HL-60/S4 (cell line): Measurements from ENCODE around the gene PER3.

Experiments used
- in situ Hi-C: fragments of 300-500 bp; cut with MboI; formaldehyde crosslinking; loops from 2 replicates; pipeline ENCODE4 v1.14.3; 2022; ENCODE audit warnings: low sequenced_read_pairs

PER3 gene

GRCh38 chr1:7831458-7831857, 47.4 kb downstream of the PER3 start:
- in situ Hi-C loops, result no loop called here

DNA sequence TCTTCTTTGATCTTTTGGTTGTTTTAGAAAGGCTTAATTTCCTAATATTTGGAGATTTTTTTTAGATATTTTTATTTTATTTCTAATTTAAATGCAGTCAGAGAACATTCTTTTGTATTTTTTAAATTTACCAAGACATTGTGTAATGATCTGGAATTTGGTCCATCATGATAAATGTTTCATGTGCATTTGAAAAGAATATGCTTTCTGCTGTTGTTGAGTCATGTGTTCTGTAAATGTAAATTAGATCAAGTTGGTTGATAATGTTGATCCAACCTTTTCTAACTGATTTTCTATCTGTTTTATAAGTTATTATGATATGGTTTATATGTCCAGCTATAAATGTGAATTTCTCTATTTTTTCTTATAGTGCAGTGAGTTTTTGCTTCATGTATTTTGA, 48.9 kb downstream of the PER3 start:
- in situ Hi-C loops, result no loop called here

- in situ Hi-C loops, result no loop called here
Observed at GRCh38 chr1:7838714-7839113, 54.6 kb downstream of the PER3 start.

DNA sequence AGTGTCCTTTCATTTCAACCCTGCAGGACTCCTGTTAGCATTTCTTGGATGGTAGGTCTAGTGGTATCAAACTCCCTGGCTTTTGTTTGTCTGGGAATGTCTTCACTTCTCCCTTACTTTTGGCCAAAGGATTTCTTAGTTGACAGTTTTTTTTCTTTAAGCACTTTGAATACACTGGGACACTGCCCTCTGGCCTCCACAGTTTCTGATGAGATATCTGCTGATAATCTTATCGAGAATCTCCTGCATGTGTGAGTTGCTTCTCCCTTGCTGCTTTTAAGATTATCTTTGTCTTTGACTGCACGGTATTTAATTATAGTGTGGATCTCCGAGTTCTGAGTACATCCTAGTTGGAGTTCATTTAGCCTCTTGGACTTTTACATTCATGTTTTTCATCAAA, 55.4 kb downstream of the PER3 start:
- in situ Hi-C loops, result no loop called here

- in situ Hi-C loops, result no loop called here
Observed at GRCh38 chr1:7842517-7842916, 58.4 kb downstream of the PER3 start.

- in situ Hi-C loops, result no loop called here
Observed at GRCh38 chr1:7845761-7846160, 61.7 kb downstream of the PER3 start.

DNA sequence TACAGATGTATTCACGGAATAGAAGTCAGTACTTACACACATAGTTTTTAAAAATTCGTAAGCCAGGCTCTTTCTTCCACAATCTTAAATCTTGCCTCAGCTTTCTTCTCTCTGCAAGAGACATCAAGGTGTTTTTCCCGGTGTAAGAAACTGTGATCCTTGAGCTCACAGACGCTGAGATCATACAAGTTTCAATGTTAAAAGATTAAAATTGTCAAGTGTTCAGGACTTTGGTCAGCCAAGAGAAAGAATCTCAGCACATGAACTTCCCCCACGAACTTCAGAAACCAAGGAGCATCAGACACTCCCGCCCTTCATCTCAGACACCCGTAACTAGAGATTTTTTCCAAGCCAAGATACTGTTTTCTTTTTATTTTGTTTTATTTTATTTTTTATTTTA, 62.6 kb downstream of the PER3 start:
- in situ Hi-C loops, result no loop called here

DNA sequence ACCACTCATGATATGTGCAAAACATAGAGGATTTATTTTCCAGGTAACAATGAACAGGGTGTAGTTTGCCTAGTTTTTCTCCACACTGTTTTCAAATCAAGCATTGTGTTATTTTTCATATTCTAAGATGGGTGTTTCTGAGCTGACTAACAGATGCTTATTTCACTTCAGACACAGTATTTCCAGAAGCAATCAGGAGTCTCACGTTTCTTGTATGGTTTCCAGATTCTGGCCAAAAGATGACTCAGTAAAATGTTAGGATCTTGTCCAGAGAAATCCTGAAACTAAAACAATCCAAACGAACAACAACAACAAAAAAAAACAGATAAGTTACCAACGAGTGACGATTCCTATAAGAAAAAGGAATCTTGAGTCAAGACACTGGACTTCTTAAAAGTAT, 63.5 kb downstream of the PER3 start:
- in situ Hi-C loops, result no loop called here

- in situ Hi-C loops, result no loop called here
Observed at GRCh38 chr1:7850786-7851185, 66.7 kb downstream of the PER3 start.

DNA sequence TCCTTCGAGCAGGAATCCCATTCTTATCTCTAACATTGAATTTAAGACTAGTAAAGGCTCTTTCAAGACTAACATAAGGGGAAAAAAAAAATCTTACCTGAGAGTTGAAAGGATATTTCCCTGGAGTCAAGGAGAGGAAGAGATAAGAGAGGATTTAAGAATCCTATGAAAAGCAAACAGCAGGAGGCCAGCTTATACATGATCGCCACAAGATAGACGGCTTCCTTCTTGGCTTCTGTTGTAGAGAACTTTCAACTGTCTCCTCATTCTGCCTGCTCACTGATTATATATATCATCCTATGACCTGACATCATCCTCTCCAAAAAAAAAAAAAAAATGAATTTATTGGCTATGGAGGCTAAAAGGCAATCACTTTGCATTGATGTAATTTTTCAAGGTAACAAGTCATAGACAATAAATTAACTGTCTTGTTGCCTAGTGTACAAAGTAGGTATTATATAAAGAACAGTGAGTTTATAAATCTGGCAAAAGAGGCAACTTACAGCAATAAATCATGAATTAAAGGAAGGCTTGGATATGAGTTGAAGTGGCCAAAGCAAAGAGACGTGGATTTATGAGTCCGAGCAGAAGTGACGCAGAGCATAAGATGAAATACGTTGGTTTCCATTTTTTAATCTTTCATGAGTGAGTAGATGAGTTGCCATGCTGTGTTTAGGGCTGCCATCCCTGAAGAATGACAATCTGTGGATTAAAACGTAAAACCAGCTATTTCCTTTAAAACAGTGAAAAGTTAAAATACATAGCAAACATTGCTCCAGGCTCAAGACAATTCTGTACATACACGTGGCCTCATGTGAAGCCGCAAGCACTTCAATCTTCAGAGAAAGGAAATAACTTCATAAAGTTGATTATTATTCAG, 69.0 kb downstream of the PER3 start, which contains the start of gene UTS2:
TSS of gene UTS2 (minus strand) at position 262 of the 880 bp plus-strand sequence. CDS start at position 200, 62 bp downstream.
- in situ Hi-C loops, result no loop called here

- in situ Hi-C loops, result no loop called here
Observed at GRCh38 chr1:7853684-7854026, 69.6 kb downstream of the PER3 start.

GRCh38 chr1:7856345-7856744, 72.3 kb downstream of the PER3 start:
- in situ Hi-C loops, result no loop called here

DNA sequence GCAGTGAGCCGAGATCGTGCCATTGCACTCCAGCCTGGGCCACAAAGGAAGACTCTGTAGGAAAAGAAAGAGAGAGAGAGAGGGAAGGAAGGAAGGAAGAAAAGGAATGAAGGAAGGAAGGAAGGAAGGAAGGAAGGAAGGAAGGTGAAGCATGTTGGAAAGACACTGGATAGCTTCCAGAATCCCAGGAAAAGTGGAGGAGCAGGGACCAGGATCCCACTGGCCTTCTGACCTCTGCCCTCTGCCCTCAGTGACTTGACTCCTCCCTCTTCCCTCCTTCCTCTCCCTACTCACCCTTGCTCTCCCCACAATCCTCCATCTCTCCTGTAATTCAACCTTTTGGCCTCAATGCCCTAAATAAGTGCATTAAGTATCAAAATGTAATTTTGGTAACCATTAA, 72.9 kb downstream of the PER3 start:
- in situ Hi-C loops, result no loop called here

DNA sequence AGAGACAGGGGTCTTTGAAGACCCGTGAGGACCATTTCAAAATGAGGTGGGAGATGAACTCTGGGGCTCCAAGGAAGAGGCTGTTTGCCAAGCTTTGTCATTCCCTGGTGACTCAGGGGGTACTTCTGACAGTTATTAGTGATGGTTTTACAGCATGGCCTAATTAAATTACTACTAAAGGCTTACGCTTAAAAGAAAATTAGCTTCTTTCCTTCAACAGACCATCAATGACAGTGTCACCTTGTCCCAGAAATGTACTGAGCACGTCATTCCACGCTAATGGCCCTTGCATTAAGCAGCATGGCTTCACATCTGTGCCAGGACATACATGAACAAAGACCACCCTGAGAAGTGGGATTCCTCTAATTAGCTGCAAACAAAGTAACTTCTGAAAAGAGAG, 73.9 kb downstream of the PER3 start:
- in situ Hi-C loops, result no loop called here

GRCh38 chr1:7859406-7859805, 75.3 kb downstream of the PER3 start:
- in situ Hi-C loops, result no loop called here

GRCh38 chr1:7860130-7860529, 76.0 kb downstream of the PER3 start:
- in situ Hi-C loops, result no loop called here

DNA sequence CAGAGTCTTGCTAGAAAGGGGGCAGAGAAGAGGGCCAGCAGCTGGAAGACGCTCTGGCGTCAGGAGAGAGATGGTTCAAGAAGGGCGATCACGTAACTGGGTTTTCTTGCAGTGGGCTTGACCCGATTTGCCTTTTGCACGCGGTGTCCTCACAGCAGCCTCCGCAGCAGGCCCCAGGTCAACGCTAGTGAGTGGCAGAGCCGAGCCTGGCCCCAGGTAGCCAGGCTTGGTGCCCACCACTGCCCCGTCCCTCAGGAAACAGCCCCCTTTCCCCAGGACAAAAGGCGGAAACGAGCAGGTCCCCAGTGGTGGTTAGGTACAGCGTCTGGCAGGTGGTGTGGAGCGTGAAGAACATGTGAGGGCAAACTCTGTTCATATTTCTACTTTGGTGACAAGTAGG, 77.4 kb downstream of the PER3 start:
- in situ Hi-C loops, result no loop called here

DNA sequence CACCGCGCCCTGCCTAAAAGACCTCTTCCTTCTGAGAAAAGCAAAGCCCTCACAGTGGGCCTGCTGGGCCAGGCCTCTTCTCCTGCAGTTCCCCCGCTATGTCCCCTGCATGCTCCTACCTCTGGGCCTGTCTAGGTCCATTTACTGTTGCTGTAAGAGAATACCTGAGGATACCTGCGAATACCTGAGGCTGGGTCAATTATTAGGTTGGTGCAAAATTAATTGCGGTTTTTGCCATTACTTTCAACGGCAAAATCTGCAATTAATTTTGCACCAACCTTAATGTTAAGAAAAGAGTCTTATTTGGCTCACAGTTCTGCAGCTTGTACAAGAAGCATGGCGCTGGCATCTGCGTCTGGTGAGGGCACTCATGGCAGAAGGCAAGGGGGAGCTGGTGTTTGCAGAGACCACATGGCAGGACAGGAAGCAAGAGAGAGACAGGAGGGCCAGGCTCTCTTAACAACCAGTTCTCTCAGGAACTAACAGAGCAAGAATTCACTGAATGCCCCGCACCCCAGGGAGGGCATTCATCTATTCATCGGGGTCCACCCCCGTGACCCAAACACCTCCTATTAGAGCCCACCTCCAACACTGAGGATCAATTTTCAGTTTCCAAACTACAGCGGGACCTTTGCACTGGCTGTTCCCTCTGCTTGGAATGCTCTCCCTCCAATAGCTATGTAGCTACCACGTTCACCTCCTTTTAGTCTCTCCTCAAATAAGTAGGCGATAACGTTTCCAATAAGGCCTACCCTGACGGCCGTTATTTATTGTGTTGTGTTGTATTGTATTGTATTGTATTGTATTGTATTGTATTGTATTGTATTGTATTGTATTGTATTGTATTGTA, 78.3 kb downstream of the PER3 start:
- in situ Hi-C loops, result no loop called here

- in situ Hi-C loops, result no loop called here
Observed at GRCh38 chr1:7863756-7864328, 79.8 kb downstream of the PER3 start.

DNA sequence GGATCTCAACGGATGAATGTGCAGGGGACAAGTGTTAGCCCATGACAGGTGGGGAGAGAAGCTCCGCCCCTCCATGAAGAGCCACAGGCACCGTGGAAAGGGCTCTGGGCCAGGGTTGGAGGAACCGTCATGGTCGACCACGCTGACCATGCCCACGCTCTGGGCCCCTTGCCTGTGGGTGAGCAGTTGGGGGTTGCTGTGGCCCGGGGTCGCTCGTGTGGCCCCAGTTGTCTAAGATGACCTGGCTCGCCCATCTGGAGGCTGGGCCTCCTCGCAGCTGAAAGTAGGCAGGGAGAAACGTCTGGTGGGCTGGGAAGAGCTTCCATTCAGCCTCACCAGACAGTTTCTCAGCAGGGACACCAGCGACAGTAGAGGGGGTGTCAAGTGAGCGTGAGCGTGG, 81.9 kb downstream of the PER3 start:
- in situ Hi-C loops, result no loop called here

DNA sequence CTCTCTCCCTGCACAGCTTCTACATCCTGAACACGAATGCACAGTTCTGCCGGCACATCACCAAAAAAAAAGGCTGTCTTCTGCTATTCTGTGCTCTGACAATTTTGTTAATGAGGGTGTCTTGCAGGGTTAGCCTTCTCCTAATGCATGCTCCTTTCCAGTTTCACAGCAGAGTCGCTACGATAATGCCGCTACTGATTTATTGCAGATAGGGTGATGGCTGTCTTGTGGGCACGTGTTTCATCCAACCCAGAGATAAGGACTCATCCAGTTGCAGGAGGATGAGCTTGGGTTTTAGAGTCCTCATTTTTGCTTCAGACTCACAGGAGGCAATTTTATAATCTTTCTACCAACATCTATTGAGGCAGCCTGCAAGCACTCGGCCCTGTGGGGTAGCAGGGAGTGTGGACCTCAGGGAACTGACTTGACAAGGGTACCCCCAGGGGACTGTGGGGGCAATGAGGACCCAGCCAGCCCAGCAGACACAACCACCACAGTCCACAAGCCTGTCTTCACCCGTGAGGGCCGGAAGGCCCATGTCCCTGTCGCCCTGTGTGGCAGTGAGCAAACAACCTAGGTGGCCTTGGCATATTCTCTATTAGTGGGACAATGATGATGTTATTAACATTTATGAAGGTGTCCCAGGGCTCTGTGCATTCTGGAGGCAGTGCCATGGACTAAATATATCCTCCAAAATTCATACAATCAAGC, 84.1 kb downstream of the PER3 start:
- in situ Hi-C loops, result no loop called here
